Activated effector memory CD4-positive, alpha-beta T cell treated with Interleukin-2 at 50 U/mL for 16 hours (primary cell): ENCODE data around the gene IL20RB.

ENCODE experiments used
- DNase-seq: peaks from one replicate; pipeline ENCODE4 v3.0.0-alpha.2; 2020

The IL20RB gene

GRCh38 chr3:136957751-136958288 lies at the start of gene IL20RB:
Gene IL20RB (plus strand): TSS chr3:136957983. CDS start chr3:136958114, 131 bp downstream.
- DNase-seq = no peak

GRCh38 chr3:136908297-136908696 lies 49.5 kb upstream of the IL20RB start:
- DNase-seq = no peak

- DNase-seq = no peak
Measured at GRCh38 chr3:136909187-136909586, 48.6 kb upstream of the IL20RB start.

- DNase-seq = no peak
Measured at GRCh38 chr3:136910697-136911096, 47.1 kb upstream of the IL20RB start.

GRCh38 chr3:136913168-136913567 lies 44.6 kb upstream of the IL20RB start:
- DNase-seq = no peak

- DNase-seq = no peak
Measured at GRCh38 chr3:136914739-136915138, 43.0 kb upstream of the IL20RB start.

- no peak for DNase-seq
Measured at GRCh38 chr3:136916223-136916622, 41.6 kb upstream of the IL20RB start.

- no peak for DNase-seq
Measured at GRCh38 chr3:136919799-136920580, 37.8 kb upstream of the IL20RB start.

GRCh38 chr3:136920904-136921611 lies 36.7 kb upstream of the IL20RB start:
- no peak for DNase-seq

GRCh38 chr3:136925425-136926190 lies 32.2 kb upstream of the IL20RB start:
- no peak for DNase-seq

GRCh38 chr3:136928240-136928639 lies 29.5 kb upstream of the IL20RB start:
- DNase-seq = no peak

- no peak for DNase-seq
Measured at GRCh38 chr3:136929977-136930670, 27.7 kb upstream of the IL20RB start.

GRCh38 chr3:136931606-136932005 lies 26.2 kb upstream of the IL20RB start:
- no peak for DNase-seq

GRCh38 chr3:136932523-136932922 lies 25.3 kb upstream of the IL20RB start:
- no peak for DNase-seq

- no peak for DNase-seq
Measured at GRCh38 chr3:136932978-136933772, 24.6 kb upstream of the IL20RB start.

- no peak for DNase-seq
Measured at GRCh38 chr3:136937175-136937574, 20.6 kb upstream of the IL20RB start.

- no peak for DNase-seq
Measured at GRCh38 chr3:136937851-136938250, 19.9 kb upstream of the IL20RB start.

- DNase-seq = no peak
Measured at GRCh38 chr3:136938334-136938733, 19.4 kb upstream of the IL20RB start.

GRCh38 chr3:136939489-136939888 lies 18.3 kb upstream of the IL20RB start:
- no peak for DNase-seq

- DNase-seq = no peak
Measured at GRCh38 chr3:136942803-136943202, 15.0 kb upstream of the IL20RB start.

- DNase-seq = no peak
Measured at GRCh38 chr3:136943436-136943835, 14.3 kb upstream of the IL20RB start.

GRCh38 chr3:136946978-136947377 lies 10.8 kb upstream of the IL20RB start:
- DNase-seq = no peak
